ENCODE results near the gene UNC13B.

GRCh38 chr9:35220659-35221338, 59.0 kb downstream of the UNC13B start:
- TF ChIP-seq ZNF280B (CRISPR knock-in tag; IDR thresholded peaks at IDR 0.05; ENCODE audit: borderline replicate concordance) (no peak), SRF (IDR thresholded peaks at IDR 0.05; ENCODE audit: low read depth, low read length) (no peak), RXRA (CRISPR knock-in tag; IDR thresholded peaks at IDR 0.05) (no peak), RBM22 (optimal IDR thresholded peaks at IDR 0.05; ENCODE audit: low read length) (no peak), EZH2 (conservative IDR thresholded peaks at IDR 0.05; ENCODE audit: low read depth, low read length) (no peak), CHD2 (IDR thresholded peaks at IDR 0.05; ENCODE audit: low read depth, low read length) (no peak), NFE2L1 (CRISPR knock-in tag; IDR thresholded peaks at IDR 0.05; ENCODE audit: borderline replicate concordance) (no peak), RFX5 (IDR thresholded peaks at IDR 0.05; ENCODE audit: low read depth, low read length) (no peak), ZMAT5 (CRISPR knock-in tag; IDR thresholded peaks at IDR 0.05; ENCODE audit: borderline replicate concordance, low read depth) (no peak), ZSCAN5A (CRISPR knock-in tag; IDR thresholded peaks at IDR 0.05; ENCODE audit: borderline replicate concordance) (no peak), ZNF556 (CRISPR knock-in tag; IDR thresholded peaks at IDR 0.05; ENCODE audit: borderline replicate concordance) (no peak)
